ENCODE data around the gene TMEM175.

DNA sequence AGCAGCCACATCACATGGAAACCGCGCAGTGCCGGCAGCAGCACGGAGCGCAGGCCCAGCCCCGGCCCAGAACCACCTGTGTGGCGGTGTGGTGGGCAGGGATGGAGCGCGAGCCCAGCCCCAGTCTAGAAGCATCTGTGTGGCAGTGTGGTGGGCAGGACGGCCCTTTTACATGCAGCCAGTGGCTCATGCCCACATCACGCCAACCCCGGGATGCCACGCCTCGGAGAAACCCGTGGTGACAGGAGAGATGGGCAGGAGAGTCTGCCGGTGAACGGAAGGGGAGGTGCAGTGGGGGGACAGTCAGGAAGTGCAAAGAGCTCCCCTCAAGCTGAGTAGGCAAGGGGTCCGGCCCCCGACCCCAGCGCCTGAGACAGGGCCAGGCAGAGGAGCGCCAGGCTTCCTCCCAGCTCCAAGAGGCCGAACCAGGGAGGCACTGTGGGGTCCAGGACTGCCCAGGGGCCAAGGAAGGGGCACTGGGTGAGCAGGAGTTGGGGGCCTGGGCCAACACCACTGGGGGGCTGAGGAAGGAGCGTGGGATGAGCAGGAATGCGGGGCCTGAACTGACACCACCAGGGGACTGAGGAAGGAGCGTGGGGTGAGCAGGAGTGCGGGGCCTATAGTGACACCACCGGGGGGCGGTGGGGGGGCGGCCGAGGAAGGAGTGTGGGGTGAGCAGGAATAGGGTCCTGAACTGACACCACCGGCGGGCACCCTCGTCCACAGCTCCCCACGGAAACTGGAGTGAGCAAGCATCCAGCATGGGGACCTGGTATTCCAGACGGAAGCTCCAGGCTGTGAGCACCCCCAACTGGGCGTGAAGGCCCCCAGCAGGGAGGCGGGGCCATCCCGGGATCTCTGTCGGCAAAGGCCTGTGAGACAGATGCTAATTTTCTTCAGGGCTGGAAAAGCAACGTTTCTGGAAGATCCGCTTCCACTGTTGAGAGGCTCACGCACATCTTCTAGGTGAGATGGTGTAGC lies 28.9 kb upstream of the TMEM175 start:
- TF ChIP-seq, protein P1, sequence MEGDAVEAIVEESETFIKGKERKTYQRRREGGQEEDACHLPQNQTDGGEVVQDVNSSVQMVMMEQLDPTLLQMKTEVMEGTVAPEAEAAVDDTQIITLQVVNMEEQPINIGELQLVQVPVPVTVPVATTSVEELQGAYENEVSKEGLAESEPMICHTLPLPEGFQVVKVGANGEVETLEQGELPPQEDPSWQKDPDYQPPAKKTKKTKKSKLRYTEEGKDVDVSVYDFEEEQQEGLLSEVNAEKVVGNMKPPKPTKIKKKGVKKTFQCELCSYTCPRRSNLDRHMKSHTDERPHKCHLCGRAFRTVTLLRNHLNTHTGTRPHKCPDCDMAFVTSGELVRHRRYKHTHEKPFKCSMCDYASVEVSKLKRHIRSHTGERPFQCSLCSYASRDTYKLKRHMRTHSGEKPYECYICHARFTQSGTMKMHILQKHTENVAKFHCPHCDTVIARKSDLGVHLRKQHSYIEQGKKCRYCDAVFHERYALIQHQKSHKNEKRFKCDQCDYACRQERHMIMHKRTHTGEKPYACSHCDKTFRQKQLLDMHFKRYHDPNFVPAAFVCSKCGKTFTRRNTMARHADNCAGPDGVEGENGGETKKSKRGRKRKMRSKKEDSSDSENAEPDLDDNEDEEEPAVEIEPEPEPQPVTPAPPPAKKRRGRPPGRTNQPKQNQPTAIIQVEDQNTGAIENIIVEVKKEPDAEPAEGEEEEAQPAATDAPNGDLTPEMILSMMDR (IDR thresholded peaks at IDR 0.05) = no peak
- TF ChIP-seq POLR2A (IDR thresholded peaks at IDR 0.05) = no peak

Measured in lower leg skin (tissue), 3 donors.